ENCODE measurements around the gene LIPC. TPM values are rescaled to one million over a fixed set of nuclear protein-coding genes. Genes with fewer than 3 reads are reported as not detected.

LIPC gene
- total and polyA plus RNA-seq, 8 donors = 0.69 to 5.5 (median 1.5) TPM

DNA sequence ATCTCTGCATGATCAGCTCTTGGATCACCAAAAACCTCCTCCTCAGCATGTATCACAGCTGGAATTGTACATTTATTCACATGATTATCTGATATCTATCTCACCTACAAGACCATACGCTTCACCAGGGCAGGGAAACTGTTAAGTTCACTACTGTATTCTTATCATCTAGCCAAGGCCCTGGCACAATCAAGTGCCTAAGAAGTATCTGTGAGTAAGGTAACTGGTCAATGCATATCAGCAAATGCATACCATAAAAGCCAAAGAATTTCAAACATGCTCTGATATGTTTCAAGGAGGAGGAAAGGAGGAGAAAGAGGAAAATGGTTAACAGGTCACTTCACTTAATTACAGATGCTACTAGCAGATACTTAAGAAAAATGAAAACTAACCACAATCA is 158.4 kb downstream of the LIPC start:
- Histone ChIP-seq H3K27me3 (no peaks in the 10 kb centered on the region), H3K4me1 (peaks cover 0 to 5% (median 0%) of the 10 kb centered on the region in 3 donors), H3K4me3 (no peak overlapping the region), H3K27ac (no peak overlapping the region), H3K36me3 (no peaks in the 10 kb centered on the region), H3K9me3 (no peaks in the 10 kb centered on the region)
- FAIRE-seq = no peak
- no peak for DNase-seq
- TF ChIP-seq, protein P1, sequence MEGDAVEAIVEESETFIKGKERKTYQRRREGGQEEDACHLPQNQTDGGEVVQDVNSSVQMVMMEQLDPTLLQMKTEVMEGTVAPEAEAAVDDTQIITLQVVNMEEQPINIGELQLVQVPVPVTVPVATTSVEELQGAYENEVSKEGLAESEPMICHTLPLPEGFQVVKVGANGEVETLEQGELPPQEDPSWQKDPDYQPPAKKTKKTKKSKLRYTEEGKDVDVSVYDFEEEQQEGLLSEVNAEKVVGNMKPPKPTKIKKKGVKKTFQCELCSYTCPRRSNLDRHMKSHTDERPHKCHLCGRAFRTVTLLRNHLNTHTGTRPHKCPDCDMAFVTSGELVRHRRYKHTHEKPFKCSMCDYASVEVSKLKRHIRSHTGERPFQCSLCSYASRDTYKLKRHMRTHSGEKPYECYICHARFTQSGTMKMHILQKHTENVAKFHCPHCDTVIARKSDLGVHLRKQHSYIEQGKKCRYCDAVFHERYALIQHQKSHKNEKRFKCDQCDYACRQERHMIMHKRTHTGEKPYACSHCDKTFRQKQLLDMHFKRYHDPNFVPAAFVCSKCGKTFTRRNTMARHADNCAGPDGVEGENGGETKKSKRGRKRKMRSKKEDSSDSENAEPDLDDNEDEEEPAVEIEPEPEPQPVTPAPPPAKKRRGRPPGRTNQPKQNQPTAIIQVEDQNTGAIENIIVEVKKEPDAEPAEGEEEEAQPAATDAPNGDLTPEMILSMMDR (IDR thresholded peaks at IDR 0.05) = no peak
- intact Hi-C loops (cut with DNase I) = no loop called here
- WGBS, 2 donors = 83 to 87% methylated on average over 1 of the region's 1 CpG
- ATAC-seq = no peak

GRCh38 chr15:58590926-58591325 is 159.1 kb downstream of the LIPC start:
- Histone ChIP-seq H3K36me3 (no peaks in the 10 kb centered on the region), H3K4me3 (no peak overlapping the region), H3K4me1 (peaks cover 0 to 10% (median 0%) of the 10 kb centered on the region in 3 donors), H3K27me3 (no peaks in the 10 kb centered on the region), H3K9me3 (no peaks in the 10 kb centered on the region), H3K27ac (no peak overlapping the region)
- TF ChIP-seq, protein P1 (IDR thresholded peaks at IDR 0.05) = no peak
- DNase-seq = no peak
- ATAC-seq = peak in 2 of 4 donors; percentile 32 to 40
- 5 to 9% methylated on average over 1 of the region's 1 CpG for WGBS, 2 donors
- intact Hi-C loops (cut with DNase I) = no loop called here
- FAIRE-seq = no peak

- WGBS, 2 donors = 58 to 98% methylated on average over 1 of the region's 1 CpG
- FAIRE-seq (no peak), DNase-seq (no peak), ATAC-seq (no peak)
- TF ChIP-seq, protein P1 (IDR thresholded peaks at IDR 0.05) = no peak
- peaks cover 0 to 8% (median 0%) of the 10 kb centered on the region in 3 donors for H3K36me3 ChIP-seq
- intact Hi-C loops (cut with DNase I) = no loop called here
- H3K27ac ChIP-seq = no peak overlapping the region
- no peaks in the 10 kb centered on the region for H3K9me3 ChIP-seq
- no peaks in the 10 kb centered on the region for H3K27me3 ChIP-seq
- peaks cover 0 to 10% (median 0%) of the 10 kb centered on the region in 3 donors for H3K4me1 ChIP-seq
- H3K4me3 ChIP-seq = no peak overlapping the region
Measured at GRCh38 chr15:58593870-58594269, 162.1 kb downstream of the LIPC start.

DNA sequence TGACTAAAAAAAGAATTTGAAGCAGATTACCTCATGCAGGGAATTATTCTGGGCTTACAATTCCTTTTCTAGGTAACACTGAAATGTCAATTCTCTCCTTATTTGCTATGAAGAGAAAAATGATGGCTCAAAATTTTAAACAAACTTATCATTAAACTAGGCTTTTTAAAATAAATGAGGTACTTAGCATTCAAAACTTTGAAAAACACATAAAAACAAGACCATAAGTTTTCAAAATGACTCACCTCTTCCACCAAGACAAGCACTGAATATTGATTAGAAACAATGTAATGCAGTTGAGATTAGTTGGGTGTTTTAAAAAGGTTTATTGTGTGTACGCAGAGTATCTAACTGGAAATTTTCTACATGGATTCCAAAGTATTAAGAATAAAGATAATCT is 163.1 kb downstream of the LIPC start:
- Histone ChIP-seq H3K4me3 (no peak overlapping the region), H3K27me3 (no peaks in the 10 kb centered on the region), H3K27ac (no peak overlapping the region), H3K36me3 (peaks cover 0 to 8% (median 0%) of the 10 kb centered on the region in 3 donors), H3K9me3 (no peaks in the 10 kb centered on the region), H3K4me1 (peaks cover 0 to 10% (median 0%) of the 10 kb centered on the region in 3 donors)
- intact Hi-C loops (cut with DNase I) = no loop called here
- TF ChIP-seq, protein P1 (IDR thresholded peaks at IDR 0.05) = no peak
- ATAC-seq (no peak), FAIRE-seq (no peak), DNase-seq (no peak)
- 79 to 87% methylated on average over 1 of the region's 1 CpG for WGBS, 2 donors

DNA sequence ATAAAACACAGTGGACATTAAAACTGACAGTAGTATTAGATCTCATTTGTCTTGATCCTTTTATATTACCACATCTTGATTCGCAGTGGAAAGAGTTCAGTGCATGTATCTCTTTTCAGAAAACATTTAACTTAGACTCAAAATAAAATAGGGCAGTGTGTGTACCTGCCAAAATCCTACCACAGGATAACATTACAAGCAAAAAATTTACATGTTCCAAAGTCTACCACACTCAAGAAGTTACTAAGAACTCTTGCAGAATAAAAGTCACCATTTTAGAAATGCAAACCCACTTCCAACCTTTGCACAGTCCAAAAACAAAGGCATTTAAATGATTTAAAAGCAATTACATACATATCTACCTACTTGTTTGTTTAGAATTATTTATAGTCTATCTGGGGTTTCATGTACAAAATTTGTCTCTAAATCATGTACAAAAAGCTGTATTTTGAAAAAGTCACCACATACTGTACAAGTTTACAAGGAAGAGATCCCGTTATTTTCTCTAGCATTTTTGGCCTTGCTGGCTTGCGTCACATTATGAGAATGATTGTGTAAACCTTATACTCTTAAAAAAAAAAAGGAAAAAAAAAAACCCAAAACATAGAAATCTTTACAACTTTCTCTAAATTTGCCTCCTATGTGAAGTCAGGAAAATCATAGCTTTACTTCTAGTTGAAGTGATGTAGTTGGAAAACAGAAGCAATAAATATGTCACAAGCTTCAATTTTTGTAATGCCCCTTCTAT is 163.9 kb downstream of the LIPC start:
- no peak for FAIRE-seq
- ATAC-seq = no peak
- WGBS, 2 donors = 59 to 63% methylated on average over 3 of the region's 3 CpGs
- H3K27me3 ChIP-seq = no peaks in the 10 kb centered on the region
- no peaks in the 10 kb centered on the region for H3K9me3 ChIP-seq
- no peak overlapping the region for H3K27ac ChIP-seq
- peaks cover 0 to 10% (median 0%) of the 10 kb centered on the region in 3 donors for H3K4me1 ChIP-seq
- no peak overlapping the region for H3K4me3 ChIP-seq
- TF ChIP-seq, protein P1 (IDR thresholded peaks at IDR 0.05) = no peak
- intact Hi-C loops (cut with DNase I) = no loop called here
- no peak for DNase-seq
- peaks cover 0 to 8% (median 0%) of the 10 kb centered on the region in 3 donors for H3K36me3 ChIP-seq

Data from pancreas (tissue), 10 donors.